Measurements from ENCODE around the gene CCDC136. TPM values are rescaled to one million over a fixed set of nuclear protein-coding genes. Genes with fewer than 3 reads are reported as not detected.

CCDC136 gene
- total RNA-seq, 1 donor from 2014 or later = 39.1 TPM

GRCh38 chr7:128867842-128868623 is 76.3 kb downstream of the CCDC136 start:
- H3K36me3 Mint-ChIP-seq = peaks cover 12% of the 10 kb centered on the region
- peaks cover 37% of the 10 kb centered on the region for H3K4me1 Mint-ChIP-seq
- TF ChIP-seq CTCF (IDR thresholded peaks at IDR 0.05; ENCODE audit: unreplicated experiment) = no peak
- peaks cover 27% of the 10 kb centered on the region for H3K27me3 Mint-ChIP-seq (ENCODE audit: low read depth)
- H3K9me3 Mint-ChIP-seq = no peaks in the 10 kb centered on the region
- no peak overlapping the region for H3K27ac Mint-ChIP-seq
- H3K4me3 Mint-ChIP-seq = peak overlapping the region; percentile 56
- no peak for DNase-seq (ENCODE audit: low spot score in 2 of 2, unreplicated experiment in 2 of 2)

- H3K4me3 Mint-ChIP-seq = peak overlapping the region; percentile 56
- no peaks in the 10 kb centered on the region for H3K9me3 Mint-ChIP-seq
- DNase-seq (ENCODE audit: low spot score in 2 of 2, unreplicated experiment in 2 of 2) = no peak
- H3K36me3 Mint-ChIP-seq = peaks cover 12% of the 10 kb centered on the region
- H3K27me3 Mint-ChIP-seq (ENCODE audit: low read depth) = peaks cover 27% of the 10 kb centered on the region
- no peak for TF ChIP-seq CTCF (IDR thresholded peaks at IDR 0.05; ENCODE audit: unreplicated experiment)
- no peak overlapping the region for H3K27ac Mint-ChIP-seq
- H3K4me1 Mint-ChIP-seq = peaks cover 35% of the 10 kb centered on the region
Observed at GRCh38 chr7:128868624-128869137, 76.9 kb downstream of the CCDC136 start.

GRCh38 chr7:128869138-128869943 is 77.6 kb downstream of the CCDC136 start:
- no peaks in the 10 kb centered on the region for H3K9me3 Mint-ChIP-seq
- peak in 1 of 2 experiments; percentile 64 for DNase-seq (ENCODE audit: low spot score in 2 of 2, unreplicated experiment in 2 of 2)
- H3K27me3 Mint-ChIP-seq (ENCODE audit: low read depth) = peaks cover 27% of the 10 kb centered on the region
- TF ChIP-seq CTCF (IDR thresholded peaks at IDR 0.05; ENCODE audit: unreplicated experiment) = no peak
- no peak overlapping the region for H3K27ac Mint-ChIP-seq
- peaks cover 32% of the 10 kb centered on the region for H3K4me1 Mint-ChIP-seq
- H3K36me3 Mint-ChIP-seq = peaks cover 12% of the 10 kb centered on the region
- H3K4me3 Mint-ChIP-seq = peak overlapping the region; percentile 56

- no peak overlapping the region for H3K27ac Mint-ChIP-seq
- no peaks in the 10 kb centered on the region for H3K9me3 Mint-ChIP-seq
- H3K4me1 Mint-ChIP-seq = peaks cover 32% of the 10 kb centered on the region
- peaks cover 11% of the 10 kb centered on the region for H3K36me3 Mint-ChIP-seq
- no peak for TF ChIP-seq CTCF (IDR thresholded peaks at IDR 0.05; ENCODE audit: unreplicated experiment)
- peaks cover 27% of the 10 kb centered on the region for H3K27me3 Mint-ChIP-seq (ENCODE audit: low read depth)
- peak overlapping the region; percentile 69 for H3K4me3 Mint-ChIP-seq
- DNase-seq (ENCODE audit: low spot score in 2 of 2, unreplicated experiment in 2 of 2) = no peak
Observed at GRCh38 chr7:128869944-128870285, 78.1 kb downstream of the CCDC136 start.

GRCh38 chr7:128871050-128871449 is 79.3 kb downstream of the CCDC136 start:
- Mint-ChIP-seq H3K27ac (no peak overlapping the region), H3K4me3 (peak overlapping the region; percentile 69), H3K9me3 (no peaks in the 10 kb centered on the region), H3K4me1 (peaks cover 29% of the 10 kb centered on the region), H3K36me3 (peaks cover 3% of the 10 kb centered on the region), H3K27me3 (ENCODE audit: low read depth) (peaks cover 27% of the 10 kb centered on the region)
- TF ChIP-seq CTCF (IDR thresholded peaks at IDR 0.05; ENCODE audit: unreplicated experiment) = no peak
- DNase-seq (ENCODE audit: low spot score in 2 of 2, unreplicated experiment in 2 of 2) = no peak

Other genes starting within 250 kb of the CCDC136 start
- gene GARIN1A, start 119.7 kb upstream of the CCDC136 start, total RNA-seq = 3.4 to 4.1 TPM (median 3.5 TPM) in 3 replicates
- 193 to 199 TPM (median 194 TPM) in 3 replicates for gene CALU, start 52.6 kb upstream of the CCDC136 start, total RNA-seq
- not detected in 3 replicates for gene OPN1SW, start 16.2 kb upstream of the CCDC136 start, total RNA-seq
- 176 to 188 TPM (median 184 TPM) in 3 replicates for gene FLNC, start 38.4 kb downstream of the CCDC136 start, total RNA-seq
- 122 to 123 TPM (median 122 TPM) in 3 replicates for gene ATP6V1F, start 70.9 kb downstream of the CCDC136 start, total RNA-seq
- 19.8 to 23.7 TPM (median 22.5 TPM) in 3 replicates for gene KCP, start 118.7 kb downstream of the CCDC136 start, total RNA-seq
- gene IRF5, start 146.0 kb downstream of the CCDC136 start, total RNA-seq = 0.51 to 0.90 TPM (median 0.56 TPM) in 3 replicates